HepG2 (cell line): Measurements from ENCODE around the gene NOS1AP. TPM values are rescaled to one million over a fixed set of nuclear protein-coding genes. Genes with fewer than 3 reads are reported as not detected.

ENCODE experiments used
- CENPX ChIP-seq: sonication (generic); formaldehyde crosslinking; IDR thresholded peaks from 2 replicates; pipeline ENCODE4 v1.9.0; 2021; ENCODE audit warnings: mild to moderate bottlenecking, missing genetic modification reagents, moderate library complexity
- DMAP1 ChIP-seq: IDR thresholded peaks from 2 replicates; pipeline ENCODE4 v1.6.1; 2016
- ETV6 ChIP-seq: sonication (generic); formaldehyde crosslinking; conservative IDR thresholded peaks from 2 replicates; pipeline ENCODE4 v1.4.0; 2020; ENCODE audit warnings: missing genetic modification reagents
- PAF1 ChIP-seq: IDR thresholded peaks from 2 replicates; pipeline ENCODE4 v1.6.1; 2016; ENCODE audit warnings: missing genetic modification reagents, missing compliant biosample characterization
- SNRNP70 ChIP-seq: fragments of 200-400 bp; formaldehyde crosslinking; IDR thresholded peaks from 2 replicates; pipeline ENCODE4 v1.6.1; 2017; ENCODE audit warnings: mild to moderate bottlenecking, low read depth, low read length, moderate library complexity
- TCF12 ChIP-seq, 2 experiments: fragments of 450-650 bp in 1 of 2; sonication (generic) in 1 of 2; formaldehyde crosslinking in 1 of 2; IDR thresholded peaks; 2 replicates each; pipeline versions ENCODE4 v1.6.1 to v1.8.0; 2017 to 2022; ENCODE audit warnings: antibody characterized with exemption in 1 of 2, mild to moderate bottlenecking in 1 of 2, missing genetic modification reagents in 1 of 2, moderate library complexity in 1 of 2
- TEAD3 ChIP-seq: optimal IDR thresholded peaks from 2 replicates; pipeline ENCODE3; 2016; ENCODE audit warnings: borderline replicate concordance
- ZNF143 ChIP-seq: sonication (generic); formaldehyde crosslinking; IDR thresholded peaks from 2 replicates; pipeline ENCODE4 v1.4.0; 2020; ENCODE audit warnings: missing genetic modification reagents
- ZNF225 ChIP-seq: sonication (generic); formaldehyde crosslinking; IDR thresholded peaks from 2 replicates; pipeline ENCODE4 v1.4.0; 2020; ENCODE audit warnings: mild to moderate bottlenecking, missing genetic modification reagents
- ZNF264 ChIP-seq: sonication (generic); formaldehyde crosslinking; IDR thresholded peaks from 2 replicates; pipeline ENCODE4 v1.4.0; 2020; ENCODE audit warnings: missing genetic modification reagents
- ZNF317 ChIP-seq: sonication (generic); formaldehyde crosslinking; IDR thresholded peaks from 2 replicates; pipeline ENCODE4 v1.5.0; 2020; ENCODE audit warnings: mild to moderate bottlenecking, missing genetic modification reagents
- ZNF432 ChIP-seq: sonication (generic); formaldehyde crosslinking; IDR thresholded peaks from 2 replicates; pipeline ENCODE4 v1.5.0; 2020; ENCODE audit warnings: missing genetic modification reagents, mild to moderate bottlenecking, borderline replicate concordance
- ZNF441 ChIP-seq: sonication (generic); formaldehyde crosslinking; IDR thresholded peaks from 2 replicates; pipeline ENCODE4 v1.7.0; 2021; ENCODE audit warnings: missing genetic modification reagents, borderline replicate concordance
- polyA plus RNA-seq, 8 experiments: library from polyadenylated mRNA; depleted of rRNA in 3 of 8; stranded (reverse) in 7 of 8; unstranded in 1 of 8; fragments of >200 nt; fragmentation: Illumina TruSeq in 4 of 8; extraction: Trizol in 4 of 8; gene quantifications; 2 replicates each; pipeline versions ENCODE4 v1.2.1 to v1.2.3, GENCODE V29; 2011 to 2016; ENCODE audit warnings: low read depth in 4 of 8, missing spikeins in 1 of 8, mixed read lengths in 1 of 8; ENCODE audit not compliant: insufficient read depth in 1 of 8
- total RNA-seq, 5 experiments: library from RNA; depleted of rRNA; stranded (reverse); fragments of >200 nt; fragmentation: Illumina TruSeq; extraction: Trizol; gene quantifications; 2 replicates each; pipeline ENCODE4 v1.2.3, GENCODE V29; 2016; ENCODE audit warnings: low read depth in 1 of 5
- TF ChIP-seq, protein P1 (sequence below): sonication (generic); formaldehyde crosslinking; IDR thresholded peaks from 2 replicates; pipeline ENCODE4 v1.5.1; 2020; ENCODE audit warnings: mild to moderate bottlenecking, missing genetic modification reagents, moderate library complexity
- TF ChIP-seq, protein P2 (sequence below): sonication (generic); formaldehyde crosslinking; IDR thresholded peaks from one replicate; pipeline ENCODE4 v1.5.1; 2020; ENCODE audit warnings: mild to moderate bottlenecking, missing genetic modification reagents; ENCODE audit errors: not compliant biosample characterization

Gene NOS1AP
- total and polyA plus RNA-seq, 2 of the 13 experiments (the other 11 are each of a cell fraction or from before 2014, with no cell fraction given) = 2.0 to 3.3 TPM

DNA sequence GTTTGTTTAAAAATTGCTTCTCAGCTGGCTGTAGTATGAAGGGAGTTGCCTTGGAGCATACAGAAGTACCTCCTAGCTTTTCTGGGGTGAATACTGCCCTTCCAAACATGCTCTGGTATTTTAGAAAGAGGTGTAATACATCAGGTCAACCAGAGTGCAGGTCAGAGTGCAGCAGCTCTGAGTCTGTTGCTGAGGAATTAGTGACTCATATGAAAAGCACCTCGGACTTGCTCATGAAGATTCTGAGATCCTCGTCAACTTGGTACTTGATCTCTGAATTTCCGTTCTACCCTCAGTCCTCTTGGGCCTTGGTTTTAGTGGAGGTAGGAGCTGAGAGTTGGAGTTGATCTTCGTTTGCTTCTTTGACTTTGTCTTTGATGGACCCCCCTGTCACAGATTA, 67.3 kb downstream of the NOS1AP start (continued):
- TF ChIP-seq ZNF143 (CRISPR knock-in tag) (no peak), ZNF432 (CRISPR knock-in tag) (no peak), ZNF264 (0 out of 2 replicates have a peak, but pooled peaks have one; percentile 40), TCF12 (IDR thresholded peaks at IDR 0.05) (no peak), TCF12 (CRISPR knock-in tag; IDR thresholded peaks at IDR 0.05) (no peak), ZNF225 (CRISPR knock-in tag) (no peak), ETV6 (CRISPR knock-in tag) (no peak), DMAP1 (no peak), PAF1 (CRISPR knock-in tag) (no peak), ZNF317 (CRISPR knock-in tag) (no peak), SNRNP70 (no peak), TEAD3 (peak; percentile 25), ZNF441 (CRISPR knock-in tag) (no peak), CENPX (CRISPR knock-in tag) (no peak)
- TF ChIP-seq, protein P1, sequence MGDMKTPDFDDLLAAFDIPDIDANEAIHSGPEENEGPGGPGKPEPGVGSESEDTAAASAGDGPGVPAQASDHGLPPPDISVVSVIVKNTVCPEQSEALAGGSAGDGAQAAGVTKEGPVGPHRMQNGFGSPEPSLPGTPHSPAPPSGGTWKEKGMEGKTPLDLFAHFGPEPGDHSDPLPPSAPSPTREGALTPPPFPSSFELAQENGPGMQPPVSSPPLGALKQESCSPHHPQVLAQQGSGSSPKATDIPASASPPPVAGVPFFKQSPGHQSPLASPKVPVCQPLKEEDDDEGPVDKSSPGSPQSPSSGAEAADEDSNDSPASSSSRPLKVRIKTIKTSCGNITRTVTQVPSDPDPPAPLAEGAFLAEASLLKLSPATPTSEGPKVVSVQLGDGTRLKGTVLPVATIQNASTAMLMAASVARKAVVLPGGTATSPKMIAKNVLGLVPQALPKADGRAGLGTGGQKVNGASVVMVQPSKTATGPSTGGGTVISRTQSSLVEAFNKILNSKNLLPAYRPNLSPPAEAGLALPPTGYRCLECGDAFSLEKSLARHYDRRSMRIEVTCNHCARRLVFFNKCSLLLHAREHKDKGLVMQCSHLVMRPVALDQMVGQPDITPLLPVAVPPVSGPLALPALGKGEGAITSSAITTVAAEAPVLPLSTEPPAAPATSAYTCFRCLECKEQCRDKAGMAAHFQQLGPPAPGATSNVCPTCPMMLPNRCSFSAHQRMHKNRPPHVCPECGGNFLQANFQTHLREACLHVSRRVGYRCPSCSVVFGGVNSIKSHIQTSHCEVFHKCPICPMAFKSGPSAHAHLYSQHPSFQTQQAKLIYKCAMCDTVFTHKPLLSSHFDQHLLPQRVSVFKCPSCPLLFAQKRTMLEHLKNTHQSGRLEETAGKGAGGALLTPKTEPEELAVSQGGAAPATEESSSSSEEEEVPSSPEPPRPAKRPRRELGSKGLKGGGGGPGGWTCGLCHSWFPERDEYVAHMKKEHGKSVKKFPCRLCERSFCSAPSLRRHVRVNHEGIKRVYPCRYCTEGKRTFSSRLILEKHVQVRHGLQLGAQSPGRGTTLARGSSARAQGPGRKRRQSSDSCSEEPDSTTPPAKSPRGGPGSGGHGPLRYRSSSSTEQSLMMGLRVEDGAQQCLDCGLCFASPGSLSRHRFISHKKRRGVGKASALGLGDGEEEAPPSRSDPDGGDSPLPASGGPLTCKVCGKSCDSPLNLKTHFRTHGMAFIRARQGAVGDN = no peak
- TF ChIP-seq, protein P2, sequence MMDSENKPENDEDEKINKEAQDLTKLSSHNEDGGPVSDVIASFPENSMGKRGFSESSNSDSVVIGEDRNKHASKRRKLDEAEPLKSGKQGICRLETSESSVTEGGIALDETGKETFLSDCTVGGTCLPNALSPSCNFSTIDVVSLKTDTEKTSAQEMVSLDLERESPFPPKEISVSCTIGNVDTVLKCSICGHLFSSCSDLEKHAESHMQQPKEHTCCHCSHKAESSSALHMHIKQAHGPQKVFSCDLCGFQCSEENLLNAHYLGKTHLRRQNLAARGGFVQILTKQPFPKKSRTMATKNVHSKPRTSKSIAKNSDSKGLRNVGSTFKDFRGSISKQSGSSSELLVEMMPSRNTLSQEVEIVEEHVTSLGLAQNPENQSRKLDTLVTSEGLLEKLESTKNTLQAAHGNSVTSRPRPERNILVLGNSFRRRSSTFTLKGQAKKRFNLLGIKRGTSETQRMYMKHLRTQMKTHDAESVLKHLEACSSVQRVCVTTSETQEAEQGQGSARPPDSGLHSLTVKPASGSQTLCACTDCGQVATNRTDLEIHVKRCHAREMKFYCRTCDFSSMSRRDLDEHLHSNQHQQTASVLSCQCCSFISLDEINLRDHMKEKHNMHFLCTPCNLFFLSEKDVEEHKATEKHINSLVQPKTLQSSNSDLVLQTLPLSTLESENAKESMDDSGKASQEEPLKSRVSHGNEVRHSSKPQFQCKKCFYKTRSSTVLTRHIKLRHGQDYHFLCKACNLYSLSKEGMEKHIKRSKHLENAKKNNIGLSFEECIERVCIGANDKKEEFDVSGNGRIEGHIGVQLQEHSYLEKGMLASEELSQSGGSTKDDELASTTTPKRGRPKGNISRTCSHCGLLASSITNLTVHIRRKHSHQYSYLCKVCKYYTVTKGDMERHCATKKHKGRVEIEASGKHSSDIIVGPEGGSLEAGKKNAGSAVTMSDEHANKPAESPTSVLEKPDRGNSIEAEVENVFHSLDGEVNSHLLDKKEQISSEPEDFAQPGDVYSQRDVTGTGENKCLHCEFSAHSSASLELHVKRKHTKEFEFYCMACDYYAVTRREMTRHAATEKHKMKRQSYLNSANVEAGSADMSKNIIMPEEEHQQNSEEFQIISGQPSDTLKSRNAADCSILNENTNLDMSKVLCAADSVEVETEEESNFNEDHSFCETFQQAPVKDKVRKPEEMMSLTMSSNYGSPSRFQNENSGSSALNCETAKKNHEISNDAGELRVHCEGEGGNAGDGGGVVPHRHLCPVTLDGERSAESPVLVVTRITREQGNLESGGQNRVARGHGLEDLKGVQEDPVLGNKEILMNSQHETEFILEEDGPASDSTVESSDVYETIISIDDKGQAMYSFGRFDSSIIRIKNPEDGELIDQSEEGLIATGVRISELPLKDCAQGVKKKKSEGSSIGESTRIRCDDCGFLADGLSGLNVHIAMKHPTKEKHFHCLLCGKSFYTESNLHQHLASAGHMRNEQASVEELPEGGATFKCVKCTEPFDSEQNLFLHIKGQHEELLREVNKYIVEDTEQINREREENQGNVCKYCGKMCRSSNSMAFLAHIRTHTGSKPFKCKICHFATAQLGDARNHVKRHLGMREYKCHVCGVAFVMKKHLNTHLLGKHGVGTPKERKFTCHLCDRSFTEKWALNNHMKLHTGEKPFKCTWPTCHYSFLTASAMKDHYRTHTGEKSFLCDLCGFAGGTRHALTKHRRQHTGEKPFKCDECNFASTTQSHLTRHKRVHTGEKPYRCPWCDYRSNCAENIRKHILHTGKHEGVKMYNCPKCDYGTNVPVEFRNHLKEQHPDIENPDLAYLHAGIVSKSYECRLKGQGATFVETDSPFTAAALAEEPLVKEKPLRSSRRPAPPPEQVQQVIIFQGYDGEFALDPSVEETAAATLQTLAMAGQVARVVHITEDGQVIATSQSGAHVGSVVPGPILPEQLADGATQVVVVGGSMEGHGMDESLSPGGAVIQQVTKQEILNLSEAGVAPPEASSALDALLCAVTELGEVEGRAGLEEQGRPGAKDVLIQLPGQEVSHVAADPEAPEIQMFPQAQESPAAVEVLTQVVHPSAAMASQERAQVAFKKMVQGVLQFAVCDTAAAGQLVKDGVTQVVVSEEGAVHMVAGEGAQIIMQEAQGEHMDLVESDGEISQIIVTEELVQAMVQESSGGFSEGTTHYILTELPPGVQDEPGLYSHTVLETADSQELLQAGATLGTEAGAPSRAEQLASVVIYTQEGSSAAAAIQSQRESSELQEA (CRISPR knock-in tag) = no peak
